Heart left ventricle (tissue), 16 donors: Measurements from ENCODE around the gene TMEM250. TPM values are rescaled to one million over a fixed set of nuclear protein-coding genes. Genes with fewer than 3 reads are reported as not detected.

Experiments used
- ATAC-seq, 4 donors: fragments of 200-7000 bp; cut with Tn5 transposase; one replicate each; pipeline ENCODE4 v1.9.1; 2020 to 2022; ENCODE audit warnings: moderate library complexity in 4 of 4, mild to moderate bottlenecking in 3 of 4, moderate number of reproducible peaks in 1 of 4
- DNase-seq, 5 donors: peaks; one replicate each; pipeline ENCODE4 v3.0.0-alpha.2; 2020
- H3K27ac ChIP-seq, 12 donors: fragments of 200-600 bp; sonication (generic) in 4 of 12; one replicate each; pipeline versions ENCODE4 v1.5.0 to v1.8.0; 2016 to 2022; ENCODE audit warnings: mild to moderate bottlenecking in 2 of 12
- H3K27me3 ChIP-seq, 9 donors: fragments of 200-600 bp; sonication (generic) in 2 of 9; one replicate each; pipeline versions ENCODE4 v1.5.1 to v1.8.0; 2016 to 2022; ENCODE audit warnings: mild to moderate bottlenecking in 3 of 9
- H3K36me3 ChIP-seq, 9 donors: fragments of 200-600 bp; sonication (generic) in 2 of 9; one replicate each; pipeline versions ENCODE4 v1.5.0 to v1.8.0; 2018 to 2022; ENCODE audit warnings: mild to moderate bottlenecking in 2 of 9
- H3K4me1 ChIP-seq, 12 donors: fragments of 200-600 bp; sonication (generic) in 4 of 12; one replicate each; pipeline versions ENCODE4 v1.5.0 to v1.8.0; 2016 to 2022; ENCODE audit warnings: mild to moderate bottlenecking in 3 of 12
- H3K4me3 ChIP-seq, 12 donors: fragments of 200-600 bp; sonication (generic) in 4 of 12; one replicate each; pipeline versions ENCODE4 v1.5.0 to v1.8.0; 2017 to 2022; ENCODE audit warnings: mild to moderate bottlenecking in 9 of 12, moderate library complexity in 4 of 12
- H3K9me3 ChIP-seq, 12 donors: fragments of 200-600 bp; sonication (generic) in 4 of 12; one replicate each; pipeline versions ENCODE4 v1.5.0 to v1.8.0; 2016 to 2022; ENCODE audit warnings: mild to moderate bottlenecking in 1 of 12
- POLR2A ChIP-seq, 2 donors: fragments of 450-650 bp; IDR thresholded peaks; one replicate each; pipeline ENCODE4 v1.6.1; 2017; ENCODE audit warnings: antibody characterized with exemption in 2 of 2, mild to moderate bottlenecking in 2 of 2, moderate library complexity in 2 of 2
- WGBS, 4 donors: extraction: QIAGEN DNeasy Blood & Tissue Kit in 2 of 4; methylation state at CpG; one replicate each; pipeline versions ENCODE4 v1.1.5 to v1.1.7; 2013 to 2018; 5-methylcytosine and 5-hydroxymethylcytosine counted together
- intact Hi-C, 10 donors: fragments of 100-400 bp; cut with DNase I; formaldehyde crosslinking; loops; one replicate each; pipeline versions ENCODE4 v1.11.1 to v1.14.2; 2022
- polyA plus RNA-seq, 2 donors: library from polyadenylated mRNA; stranded (reverse); fragments of 200-250 nt; gene quantifications; one replicate each; pipeline ENCODE4 v1.2.3, GENCODE V29; 2013
- total RNA-seq, 9 donors: library from RNA; depleted of rRNA in 2 of 9; stranded (reverse); fragments of >200 nt in 2 of 9; fragmentation: NEBNext Ultra II Directional in 3 of 9; extraction: Animal tissue kit (Norgen Biotek cat#: 25700) in 3 of 9; gene quantifications; one replicate each; pipeline versions ENCODE4 v1.1.0 to v1.2.4, GENCODE V29; 2016 to 2023
- TF ChIP-seq, protein P1 (sequence below), 12 donors: fragments of 200-600 bp; sonication (generic) in 4 of 12; IDR thresholded peaks; one replicate each; pipeline versions ENCODE4 v1.5.0 to v1.8.0; 2018 to 2022; ENCODE audit warnings: antibody characterized with exemption in 12 of 12, mild to moderate bottlenecking in 5 of 12
- donor health status: ischemic (EF 13 %, LVEDD 7.1; RV severe dilation, severe dysfunction).
- donor health status: healthy with polysubstance abuse.
- donor health status: DM: no; HTN: yes; CAD: no.
- donor health status: DM: no; HTN: no; CAD: no.
- donor health status: ischemic (EF 25% LVEDD 6.9; RV normal size, moderate dysfunction).
- donor health status: ischemic (EF 25% LVEDD 5.7; RV mildly dilated, moderate dysfunction).
- donor health status: healthy.
- donor health status: DM: yes; HTN: yes; CAD: no.
- donor health status: ischemic (EF 35%, LVEDD 5.7; RV mildly dilated, moderate dysfunction).
- donor health status: nonischemic (EF 11% LVEDD 7.7; RV severe dilation, severe dysfunction).
- donor health status: DM: yes; HTN: yes; CAD: no.
- donor health status: PGD.
- donor health status: ischemic (EF 29% LVEDD 5.4; RV normal size, mild dysfunction).
- donor health status: nonischemic (EF 23%, LVEDD 6.1; RV moderate dilation, normal function).

TMEM250 gene
- total and polyA plus RNA-seq, 11 donors = 11.6 to 37.0 (median 19.9) TPM

GRCh38 chr9:136082496-136083361, 35.9 kb downstream of the TMEM250 start:
- H3K27ac ChIP-seq = peak overlapping the region in 2 of 12 donors; percentile 14 to 76

GRCh38 chr9:136081826-136082495, 36.7 kb downstream of the TMEM250 start:
- Histone ChIP-seq H3K36me3 (peaks cover 0 to 7% (median 0%) of the 10 kb centered on the region in 9 donors), H3K9me3 (no peaks in the 10 kb centered on the region), H3K27ac (peak overlapping the region in 2 of 12 donors; percentile 8 to 76), H3K27me3 (no peaks in the 10 kb centered on the region), H3K4me3 (no peak overlapping the region), H3K4me1 (peaks cover 20 to 83% (median 62%) of the 10 kb centered on the region in 12 donors)
- TF ChIP-seq, protein P1, sequence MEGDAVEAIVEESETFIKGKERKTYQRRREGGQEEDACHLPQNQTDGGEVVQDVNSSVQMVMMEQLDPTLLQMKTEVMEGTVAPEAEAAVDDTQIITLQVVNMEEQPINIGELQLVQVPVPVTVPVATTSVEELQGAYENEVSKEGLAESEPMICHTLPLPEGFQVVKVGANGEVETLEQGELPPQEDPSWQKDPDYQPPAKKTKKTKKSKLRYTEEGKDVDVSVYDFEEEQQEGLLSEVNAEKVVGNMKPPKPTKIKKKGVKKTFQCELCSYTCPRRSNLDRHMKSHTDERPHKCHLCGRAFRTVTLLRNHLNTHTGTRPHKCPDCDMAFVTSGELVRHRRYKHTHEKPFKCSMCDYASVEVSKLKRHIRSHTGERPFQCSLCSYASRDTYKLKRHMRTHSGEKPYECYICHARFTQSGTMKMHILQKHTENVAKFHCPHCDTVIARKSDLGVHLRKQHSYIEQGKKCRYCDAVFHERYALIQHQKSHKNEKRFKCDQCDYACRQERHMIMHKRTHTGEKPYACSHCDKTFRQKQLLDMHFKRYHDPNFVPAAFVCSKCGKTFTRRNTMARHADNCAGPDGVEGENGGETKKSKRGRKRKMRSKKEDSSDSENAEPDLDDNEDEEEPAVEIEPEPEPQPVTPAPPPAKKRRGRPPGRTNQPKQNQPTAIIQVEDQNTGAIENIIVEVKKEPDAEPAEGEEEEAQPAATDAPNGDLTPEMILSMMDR (IDR thresholded peaks at IDR 0.05) = no peak
- no peak for TF ChIP-seq POLR2A (IDR thresholded peaks at IDR 0.05)
- DNase-seq (peak in 2 of 5 donors; percentile 19 to 33), ATAC-seq (no peak)
- WGBS, 4 donors = 80 to 94% (median 91%) methylated on average over 7 to 24 of the region's 24 CpGs
- intact Hi-C loops = loop anchor here in 1 of 10 donors (10.0 kb wide), 1 partner anchor 117 kb away; the partner anchor contains the start of gene UBAC1

More at GRCh38 chr9:136082496-136083361, 35.9 kb downstream of the TMEM250 start:
- H3K9me3 ChIP-seq = no peaks in the 10 kb centered on the region
- H3K4me3 ChIP-seq = no peak overlapping the region
- ATAC-seq = no peak
- TF ChIP-seq, protein P1 (IDR thresholded peaks at IDR 0.05) = no peak
- TF ChIP-seq POLR2A (IDR thresholded peaks at IDR 0.05) = no peak
- whole genome bisulfite sequencing, 4 donors = 75 to 83% (median 78%) methylated on average over 13 to 34 of the region's 34 CpGs
- peaks cover 24 to 91% (median 70%) of the 10 kb centered on the region in 12 donors for H3K4me1 ChIP-seq
- DNase-seq = peak in 2 of 5 donors; percentile 50 to 53
- H3K27me3 ChIP-seq = no peaks in the 10 kb centered on the region
- intact Hi-C loops = loop anchor here in 1 of 10 donors (10.0 kb wide), 1 partner anchor 118 kb away; the partner anchor contains the start of gene UBAC1
- peaks cover 0 to 7% (median 0%) of the 10 kb centered on the region in 9 donors for H3K36me3 ChIP-seq

DNA sequence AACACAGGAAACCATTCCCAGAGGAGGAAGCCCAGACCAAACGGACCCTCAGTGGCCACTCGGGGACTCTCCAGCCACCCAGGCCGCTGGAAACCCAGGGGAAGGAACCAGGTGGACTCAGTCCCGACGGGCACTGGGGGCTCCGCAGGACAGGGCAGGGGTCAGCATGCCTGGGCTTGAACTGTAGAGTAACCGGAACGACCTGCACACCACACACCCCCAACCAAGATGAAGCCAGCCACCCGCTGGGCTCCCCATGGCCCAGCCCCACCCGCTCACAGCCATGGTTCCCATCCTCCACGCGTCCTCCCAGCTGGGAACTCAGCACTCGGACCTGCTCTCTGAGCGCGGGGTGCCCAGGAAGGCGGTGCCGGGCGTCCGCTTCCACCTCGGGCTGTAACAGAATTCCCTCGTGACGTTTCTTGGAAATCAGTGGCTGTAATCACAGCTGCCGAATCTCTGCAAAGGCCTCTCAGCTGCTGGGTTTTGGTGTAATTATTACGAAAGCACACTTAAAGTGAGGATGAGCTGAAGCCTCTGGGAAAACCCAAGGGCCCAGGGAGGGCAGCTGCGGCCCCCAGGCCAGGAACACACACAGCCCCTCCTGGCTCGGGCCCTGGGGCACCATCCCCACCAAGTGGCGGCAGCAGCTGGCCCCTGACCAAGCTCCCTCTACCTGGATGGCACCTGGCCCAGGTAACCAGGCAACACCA, 37.4 kb downstream of the TMEM250 start:
- Histone ChIP-seq H3K4me3 (no peak overlapping the region), H3K4me1 (peaks cover 19 to 78% (median 55%) of the 10 kb centered on the region in 12 donors), H3K36me3 (peaks cover 0 to 7% (median 0%) of the 10 kb centered on the region in 9 donors), H3K9me3 (no peaks in the 10 kb centered on the region), H3K27me3 (no peaks in the 10 kb centered on the region), H3K27ac (peak overlapping the region in 2 of 12 donors; percentile 8 to 76)
- TF ChIP-seq POLR2A (IDR thresholded peaks at IDR 0.05) = no peak
- TF ChIP-seq, protein P1 (IDR thresholded peaks at IDR 0.05) = no peak
- ATAC-seq (no peak), DNase-seq (peak in 2 of 5 donors; percentile 43 to 59)
- WGBS, 4 donors = 62 to 74% (median 67%) methylated on average over 19 to 27 of the region's 27 CpGs
- intact Hi-C loops = loop anchor here in 1 of 10 donors (10.0 kb wide), 1 partner anchor 116 kb away; the partner anchor contains the start of gene UBAC1
